BLaER1 treated with 17β-estradiol and CSF1 and Interleukin-3, amounts not matched to agents 10 nM and 100 nM (cell line): ENCODE results near the gene ALDOC.
A peak's percentile ranks its signal among the peaks of the same experiment; 100 is the strongest.

ENCODE experiments used
- H3K27ac ChIP-seq, 11 experiments: shearing (Covaris generic); formaldehyde crosslinking; 2 replicates each; pipeline ENCODE4 v1.8.1; 2022
- H3K27me3 ChIP-seq, 11 experiments: shearing (Covaris generic); formaldehyde crosslinking; 2 replicates each; pipeline ENCODE4 v1.8.1; 2022
- H3K36me3 ChIP-seq, 11 experiments: shearing (Covaris generic); formaldehyde crosslinking; 2 replicates each; pipeline ENCODE4 v1.8.1; 2022
- H3K4me1 ChIP-seq, 10 experiments: shearing (Covaris generic); formaldehyde crosslinking; 2 replicates each; pipeline ENCODE4 v1.8.1; 2022
- H3K4me2 ChIP-seq, 11 experiments: shearing (Covaris generic); formaldehyde crosslinking; 2 replicates each; pipeline ENCODE4 v1.8.1; 2022
- H3K4me3 ChIP-seq, 10 experiments: shearing (Covaris generic); formaldehyde crosslinking; 2 replicates each; pipeline ENCODE4 v1.8.1; 2022
- H3K9ac ChIP-seq, 11 experiments: shearing (Covaris generic); formaldehyde crosslinking; 2 replicates each; pipeline ENCODE4 v1.8.1; 2022
- H3K9me3 ChIP-seq, 11 experiments: shearing (Covaris generic); formaldehyde crosslinking; replicated peaks in 1 of 11; 2 replicates each; pipeline ENCODE4 v1.8.1; 2022
- H4K20me1 ChIP-seq, 11 experiments: shearing (Covaris generic); formaldehyde crosslinking; 2 replicates each; pipeline ENCODE4 v1.8.1; 2022
- Cebpa-rat ChIP-seq, 11 experiments: shearing (Covaris generic); IDR thresholded peaks; 2 replicates each; pipeline ENCODE4 v1.8.1; 2022

The ALDOC gene

DNA sequence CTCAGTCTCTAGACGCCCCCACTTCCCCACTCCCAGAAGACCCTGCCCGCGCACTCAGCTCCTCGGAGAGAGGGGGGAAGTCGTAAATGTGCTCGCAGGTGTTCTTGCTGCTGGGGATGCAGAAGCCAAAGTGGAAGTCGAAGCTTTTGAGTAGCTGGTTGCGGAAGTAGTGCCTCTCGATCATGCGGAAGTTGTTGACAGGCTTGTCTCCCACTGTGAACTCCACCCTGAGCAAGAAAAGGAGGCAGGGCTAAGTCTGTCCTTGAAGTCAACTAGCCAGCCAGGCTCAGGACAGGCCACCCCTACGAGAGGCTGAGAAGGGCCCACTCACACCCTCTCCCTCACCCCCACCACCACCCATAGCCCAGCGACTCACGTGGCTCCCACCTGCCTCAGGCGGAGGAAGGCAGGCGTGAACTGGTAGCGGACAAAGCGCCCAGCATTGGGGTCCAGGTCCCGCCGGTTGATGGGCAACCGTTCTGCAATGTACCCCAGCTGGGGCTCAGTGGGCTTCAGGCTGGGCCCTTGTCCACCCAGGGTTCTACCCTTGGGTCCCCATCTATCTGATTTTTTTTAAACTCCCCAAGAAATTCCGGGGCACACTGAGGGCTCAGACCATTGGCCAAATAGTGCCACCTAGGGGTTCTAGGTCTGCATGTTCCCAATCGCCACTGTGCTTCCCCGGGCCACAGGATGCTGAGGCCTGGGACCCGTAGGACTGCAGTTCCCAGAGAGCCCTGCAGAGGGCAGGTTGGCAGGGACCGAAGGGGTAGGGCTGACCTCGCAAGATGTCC, 28.9 kb downstream of the ALDOC start:
- TF ChIP-seq Cebpa-rat (IDR thresholded peaks at IDR 0.05): no peak
- Histone ChIP-seq H3K27ac (peak overlapping the region; percentile 64 to 83 (median 74); a peak in 21 of 22 replicates), H3K27me3 (no peaks in the 10 kb centered on the region), H3K36me3 (peaks cover 9 to 24% (median 15%) of the 10 kb centered on the region in 11 experiments; a peak in 16 of 22 replicates), H3K9ac (peak overlapping the region; percentile 23 to 61 (median 50); a peak in 15 of 22 replicates), H4K20me1 (peaks cover 12 to 40% (median 29%) of the 10 kb centered on the region in 11 experiments; a peak in 19 of 22 replicates), H3K4me1 (peaks cover 64 to 76% (median 73%) of the 10 kb centered on the region in 10 experiments), H3K4me3 (peak overlapping the region in 3 of 10 experiments; percentile 8 to 17 (median 11); a peak in 2 of 20 replicates), H3K4me2 (peak overlapping the region; percentile 82 to 99 (median 96)), H3K9me3 (no peaks in the 10 kb centered on the region)

- H3K4me2 ChIP-seq: peak overlapping the region; percentile 82 to 99 (median 96)
Observed at GRCh38 chr17:28547096-28547622, 29.5 kb downstream of the ALDOC start.

DNA sequence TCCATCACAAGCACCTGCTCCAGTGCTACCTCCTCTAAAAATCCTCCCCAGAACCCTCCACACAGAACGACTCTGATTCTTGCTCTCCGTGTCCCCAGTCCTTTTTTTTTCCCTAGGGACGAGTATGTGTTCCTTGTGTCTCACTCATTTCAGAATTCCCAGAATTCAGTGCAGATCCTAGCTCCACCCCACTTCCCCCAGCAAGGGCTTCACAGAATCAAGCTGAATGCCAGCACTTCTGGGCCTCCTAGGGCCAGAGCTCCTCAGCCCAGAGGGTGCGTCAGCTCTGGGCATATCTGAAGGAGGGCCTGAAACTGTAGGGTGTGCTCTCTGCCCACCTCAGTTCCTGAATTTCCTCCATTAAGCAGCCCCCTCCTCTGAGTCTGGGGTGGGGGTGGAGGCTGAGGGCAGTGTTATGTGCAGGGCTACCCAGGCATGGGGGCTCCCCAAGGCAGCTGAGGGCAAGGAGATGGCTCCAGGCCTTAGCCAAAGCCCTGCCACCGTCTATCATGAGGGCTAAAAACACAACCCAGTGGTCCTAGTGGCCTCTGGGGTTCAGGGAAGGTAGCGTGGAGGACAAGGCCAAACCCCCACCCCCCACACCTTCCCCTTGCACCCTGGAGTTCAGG, 30.8 kb downstream of the ALDOC start:
- peaks cover 5 to 30% (median 19%) of the 10 kb centered on the region in 11 experiments; a peak in 19 of 22 replicates for H4K20me1 ChIP-seq
- no peak overlapping the region for H3K9ac ChIP-seq
- H3K4me1 ChIP-seq: peaks cover 55 to 67% (median 61%) of the 10 kb centered on the region in 10 experiments
- H3K4me2 ChIP-seq: no peak overlapping the region
- H3K27me3 ChIP-seq: no peaks in the 10 kb centered on the region
- H3K36me3 ChIP-seq: peaks cover 9 to 24% (median 15%) of the 10 kb centered on the region in 11 experiments; a peak in 16 of 22 replicates
- H3K27ac ChIP-seq: peak overlapping the region in 1 of 11 experiments; percentile 76; a peak in 1 of 22 replicates
- TF ChIP-seq Cebpa-rat (IDR thresholded peaks at IDR 0.05): no peak
- H3K9me3 ChIP-seq: no peaks in the 10 kb centered on the region
- H3K4me3 ChIP-seq: no peak overlapping the region

More at GRCh38 chr17:28547096-28547622, 29.5 kb downstream of the ALDOC start:
- Histone ChIP-seq H4K20me1 (peaks cover 12 to 40% (median 29%) of the 10 kb centered on the region in 11 experiments; a peak in 19 of 22 replicates), H3K4me3 (no peak overlapping the region), H3K27ac (peak overlapping the region in 10 of 11 experiments; percentile 11 to 83 (median 72); a peak in 16 of 22 replicates), H3K4me1 (peaks cover 64 to 73% (median 71%) of the 10 kb centered on the region in 10 experiments), H3K27me3 (no peaks in the 10 kb centered on the region), H3K9ac (peak overlapping the region in 4 of 11 experiments; percentile 42 to 53 (median 51); a peak in 6 of 22 replicates), H3K36me3 (peaks cover 9 to 24% (median 15%) of the 10 kb centered on the region in 11 experiments; a peak in 16 of 22 replicates), H3K9me3 (no peaks in the 10 kb centered on the region)
- TF ChIP-seq Cebpa-rat (IDR thresholded peaks at IDR 0.05): no peak

- Histone ChIP-seq H3K9me3 (no peaks in the 10 kb centered on the region), H3K27ac (no peak overlapping the region), H3K4me1 (peaks cover 47 to 59% (median 53%) of the 10 kb centered on the region in 10 experiments), H3K27me3 (no peaks in the 10 kb centered on the region), H3K9ac (no peak overlapping the region), H3K4me2 (no peak overlapping the region), H3K36me3 (peaks cover 9 to 24% (median 15%) of the 10 kb centered on the region in 11 experiments; a peak in 16 of 22 replicates), H4K20me1 (peaks cover 0 to 22% (median 11%) of the 10 kb centered on the region in 11 experiments; a peak in 14 of 22 replicates), H3K4me3 (no peak overlapping the region)
- no peak for TF ChIP-seq Cebpa-rat (IDR thresholded peaks at IDR 0.05)
Observed at GRCh38 chr17:28545141-28545503, 31.6 kb downstream of the ALDOC start.

GRCh38 chr17:28544402-28545140, 32.1 kb downstream of the ALDOC start:
- H3K9me3 ChIP-seq: no peaks in the 10 kb centered on the region
- TF ChIP-seq Cebpa-rat (IDR thresholded peaks at IDR 0.05): no peak
- H3K27ac ChIP-seq: no peak overlapping the region
- no peak overlapping the region for H3K9ac ChIP-seq
- H3K27me3 ChIP-seq: no peaks in the 10 kb centered on the region
- H3K36me3 ChIP-seq: peaks cover 9 to 24% (median 15%) of the 10 kb centered on the region in 11 experiments; a peak in 16 of 22 replicates
- peaks cover 0 to 17% (median 6%) of the 10 kb centered on the region in 11 experiments; a peak in 11 of 22 replicates for H4K20me1 ChIP-seq
- H3K4me3 ChIP-seq: no peak overlapping the region
- peaks cover 42 to 53% (median 48%) of the 10 kb centered on the region in 10 experiments for H3K4me1 ChIP-seq
- peak overlapping the region in 10 of 11 experiments; percentile 11 to 67 (median 52); a peak in 15 of 22 replicates for H3K4me2 ChIP-seq

DNA sequence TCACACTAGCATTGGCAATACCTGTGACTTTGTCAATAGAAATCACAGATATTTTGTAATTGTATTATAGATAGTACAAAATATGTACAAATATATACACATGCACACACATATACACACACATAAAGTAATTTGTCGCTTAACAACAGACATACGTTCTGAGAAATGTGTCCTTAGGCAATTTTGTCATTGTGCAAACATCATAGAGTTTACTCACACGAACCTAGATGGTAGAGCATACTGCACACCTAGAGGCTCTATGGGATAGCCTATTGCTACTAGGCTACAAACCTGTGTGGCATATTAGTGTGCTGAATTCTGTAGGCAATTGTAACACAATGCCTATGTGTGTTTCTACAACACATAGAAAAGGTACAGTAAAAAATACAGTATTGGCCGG, 35.3 kb downstream of the ALDOC start:
- Histone ChIP-seq H3K36me3 (peaks cover 0 to 13% (median 6%) of the 10 kb centered on the region in 11 experiments; a peak in 14 of 22 replicates), H3K27me3 (no peaks in the 10 kb centered on the region), H3K4me3 (no peak overlapping the region), H3K4me1 (peaks cover 12 to 24% (median 20%) of the 10 kb centered on the region in 10 experiments), H3K9me3 (no peaks in the 10 kb centered on the region), H4K20me1 (no peaks in the 10 kb centered on the region), H3K4me2 (no peak overlapping the region), H3K9ac (no peak overlapping the region), H3K27ac (no peak overlapping the region)
- TF ChIP-seq Cebpa-rat (IDR thresholded peaks at IDR 0.05): no peak

- Histone ChIP-seq H3K36me3 (0 out of 22 replicates have a peak, but pooled peaks cover 0 to 1% (median 0%) of the 10 kb centered on the region in 11 experiments), H3K27me3 (no peaks in the 10 kb centered on the region), H3K9me3 (no peaks in the 10 kb centered on the region), H3K27ac (no peak overlapping the region), H3K4me1 (peaks cover 12 to 24% (median 20%) of the 10 kb centered on the region in 10 experiments), H3K9ac (0 out of 22 replicates have a peak overlapping the region, but pooled peaks of 1 of the 11 experiments have one; percentile 22), H3K4me2 (no peak overlapping the region), H4K20me1 (no peaks in the 10 kb centered on the region), H3K4me3 (no peak overlapping the region)
- TF ChIP-seq Cebpa-rat (IDR thresholded peaks at IDR 0.05): no peak
Observed at GRCh38 chr17:28540231-28540630, 36.5 kb downstream of the ALDOC start.

DNA sequence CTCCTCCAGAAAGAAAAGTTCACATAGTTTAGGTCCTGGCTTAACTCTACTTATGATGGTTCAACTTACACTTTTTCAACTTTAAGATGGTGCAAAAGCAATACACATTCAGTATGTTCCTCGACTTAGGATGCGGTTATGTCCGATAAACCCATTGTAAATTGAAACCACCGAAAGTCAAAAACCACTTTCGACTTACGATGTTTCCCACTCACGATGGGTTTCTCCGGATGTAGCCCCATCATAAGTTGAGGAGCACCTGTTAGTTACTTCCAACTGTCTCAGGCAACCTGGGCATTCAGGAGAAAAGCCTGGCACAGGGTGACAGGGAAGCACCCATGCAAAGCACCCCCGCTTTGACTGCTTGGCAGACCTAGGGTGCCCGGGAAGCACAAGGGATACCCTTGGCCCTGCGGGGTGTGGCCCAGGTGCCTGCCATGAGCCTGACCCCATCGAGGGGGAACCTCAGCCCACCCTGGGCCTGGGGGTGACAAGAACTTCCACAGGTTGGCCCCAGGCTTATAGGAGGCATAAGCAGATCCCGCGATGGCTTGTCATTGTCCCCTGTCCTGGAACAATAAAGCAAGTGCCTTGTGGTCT, 38.3 kb downstream of the ALDOC start:
- peaks cover 3 to 11% (median 5%) of the 10 kb centered on the region in 10 experiments for H3K4me1 ChIP-seq
- no peak for TF ChIP-seq Cebpa-rat (IDR thresholded peaks at IDR 0.05)
- H3K36me3 ChIP-seq: no peaks in the 10 kb centered on the region
- H4K20me1 ChIP-seq: no peaks in the 10 kb centered on the region
- no peak overlapping the region for H3K4me2 ChIP-seq
- no peaks in the 10 kb centered on the region for H3K27me3 ChIP-seq
- no peak overlapping the region for H3K4me3 ChIP-seq
- H3K27ac ChIP-seq: no peak overlapping the region
- no peak overlapping the region for H3K9ac ChIP-seq
- no peaks in the 10 kb centered on the region for H3K9me3 ChIP-seq
